C4-2B (cell line): Measurements from ENCODE around the gene MAX.

Experiments used
- H3K27ac ChIP-seq: fragments of 450-650 bp; 2 replicates; pipeline ENCODE4 v1.5.1; 2017
- CTCF ChIP-seq: fragments of 450-650 bp; conservative IDR thresholded peaks from 2 replicates; pipeline ENCODE4 v1.5.1; 2017; ENCODE audit warnings: mild to moderate bottlenecking
- ZFX ChIP-seq: fragments of 450-650 bp; IDR thresholded peaks from 2 replicates; pipeline ENCODE4 v1.6.1; 2017

Gene MAX

GRCh38 chr14:65141523-65141922 lies 39.2 kb upstream of the MAX start:
- H3K27ac ChIP-seq, result no peak overlapping the region
- TF ChIP-seq ZFX (no peak), CTCF (no peak)

GRCh38 chr14:65137648-65138307 lies 35.5 kb upstream of the MAX start:
- no peak overlapping the region for H3K27ac ChIP-seq
- TF ChIP-seq ZFX, result no peak
- no peak for TF ChIP-seq CTCF

- H3K27ac ChIP-seq, result no peak overlapping the region
- TF ChIP-seq CTCF (no peak), ZFX (no peak)
Observed at GRCh38 chr14:65134651-65135579, 32.6 kb upstream of the MAX start.

- H3K27ac ChIP-seq, result no peak overlapping the region
- TF ChIP-seq CTCF (no peak), ZFX (no peak)
Observed at GRCh38 chr14:65132855-65133254, 30.5 kb upstream of the MAX start.

- TF ChIP-seq CTCF, result no peak
- TF ChIP-seq ZFX, result no peak
- no peak overlapping the region for H3K27ac ChIP-seq
Observed at GRCh38 chr14:65131301-65131701, 29.0 kb upstream of the MAX start.

- no peak for TF ChIP-seq ZFX
- TF ChIP-seq CTCF, result no peak
- H3K27ac ChIP-seq, result no peak overlapping the region
Observed at GRCh38 chr14:65128096-65128495, 25.8 kb upstream of the MAX start.
